ENCODE measurements around the gene SACM1L. TPM values are rescaled to one million over a fixed set of nuclear protein-coding genes. Genes with fewer than 3 reads are reported as not detected.

The SACM1L gene
- total RNA-seq, 4 donors from 2014 or later: 23.8 to 34.6 (median 32.1) TPM

DNA sequence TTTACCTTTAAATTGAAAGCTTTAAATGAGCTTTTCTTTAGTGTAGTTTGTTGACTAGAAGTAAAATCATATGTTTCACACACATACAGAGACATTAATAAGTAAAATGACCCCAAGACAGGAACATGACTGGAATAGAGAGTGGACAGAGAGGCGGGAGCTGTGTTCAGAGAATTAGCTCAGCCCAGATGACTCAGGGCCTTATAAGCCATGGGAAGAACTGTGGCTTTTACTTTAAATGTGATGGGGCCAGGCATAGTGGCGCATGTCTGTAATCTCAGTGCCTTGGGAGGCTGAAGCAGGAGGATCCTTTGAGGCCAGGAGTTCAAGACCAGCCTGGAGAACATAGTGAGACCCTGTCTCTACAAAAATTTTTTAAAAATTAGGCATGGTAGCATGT, 26.7 kb downstream of the SACM1L start:
- intact Hi-C loops (cut with DNase I; ENCODE audit: low total_unique reads): no loop called here
- TF ChIP-seq POLR2A (IDR thresholded peaks at IDR 0.05): no peak
- TF ChIP-seq, protein P1, sequence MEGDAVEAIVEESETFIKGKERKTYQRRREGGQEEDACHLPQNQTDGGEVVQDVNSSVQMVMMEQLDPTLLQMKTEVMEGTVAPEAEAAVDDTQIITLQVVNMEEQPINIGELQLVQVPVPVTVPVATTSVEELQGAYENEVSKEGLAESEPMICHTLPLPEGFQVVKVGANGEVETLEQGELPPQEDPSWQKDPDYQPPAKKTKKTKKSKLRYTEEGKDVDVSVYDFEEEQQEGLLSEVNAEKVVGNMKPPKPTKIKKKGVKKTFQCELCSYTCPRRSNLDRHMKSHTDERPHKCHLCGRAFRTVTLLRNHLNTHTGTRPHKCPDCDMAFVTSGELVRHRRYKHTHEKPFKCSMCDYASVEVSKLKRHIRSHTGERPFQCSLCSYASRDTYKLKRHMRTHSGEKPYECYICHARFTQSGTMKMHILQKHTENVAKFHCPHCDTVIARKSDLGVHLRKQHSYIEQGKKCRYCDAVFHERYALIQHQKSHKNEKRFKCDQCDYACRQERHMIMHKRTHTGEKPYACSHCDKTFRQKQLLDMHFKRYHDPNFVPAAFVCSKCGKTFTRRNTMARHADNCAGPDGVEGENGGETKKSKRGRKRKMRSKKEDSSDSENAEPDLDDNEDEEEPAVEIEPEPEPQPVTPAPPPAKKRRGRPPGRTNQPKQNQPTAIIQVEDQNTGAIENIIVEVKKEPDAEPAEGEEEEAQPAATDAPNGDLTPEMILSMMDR (IDR thresholded peaks at IDR 0.05): no peak
- no peak for DNase-seq (ENCODE audit: low spot score in 2 of 2)

DNA sequence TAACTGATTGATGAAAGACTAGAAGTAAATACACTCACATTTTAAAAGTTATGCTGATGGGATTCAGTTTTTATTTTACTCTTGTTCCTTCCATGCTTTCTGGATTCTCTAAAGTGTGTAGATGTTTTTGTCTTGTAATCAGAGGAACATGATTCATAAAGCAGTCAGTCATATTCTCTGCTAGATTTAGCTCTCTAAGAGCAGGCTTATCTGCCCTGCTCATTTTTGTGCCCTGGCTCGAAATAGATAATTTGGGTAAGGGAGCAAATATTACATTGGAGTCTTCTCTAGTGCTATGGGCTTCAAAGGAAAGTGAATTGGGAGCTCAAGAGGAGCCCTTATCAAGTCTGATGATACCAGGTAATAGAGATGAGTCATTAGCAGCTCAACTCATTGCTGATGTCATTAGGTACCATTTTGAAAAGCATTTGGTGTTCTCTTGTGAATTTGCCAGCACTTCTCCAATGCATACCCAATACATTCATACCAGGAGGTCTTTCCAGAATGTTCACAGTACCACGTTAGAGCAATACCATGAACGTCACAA, 27.7 kb downstream of the SACM1L start:
- no peak for DNase-seq (ENCODE audit: low spot score in 2 of 2)
- WGBS, 2 donors: 95 to 97% methylated on average over 3 of the region's 3 CpGs
- intact Hi-C loops (cut with DNase I; ENCODE audit: low total_unique reads): no loop called here
- TF ChIP-seq, protein P1 (IDR thresholded peaks at IDR 0.05): no peak
- no peak overlapping the region for H3K4me3 ChIP-seq (ENCODE audit: low read depth, poor library complexity, severe bottlenecking)

More for the DNA sequence above, 26.7 kb downstream of the SACM1L start:
- no peak overlapping the region for H3K4me3 ChIP-seq (ENCODE audit: low read depth, poor library complexity, severe bottlenecking)
- WGBS, 2 donors: 97 to 99% methylated on average over 2 of the region's 2 CpGs

DNA sequence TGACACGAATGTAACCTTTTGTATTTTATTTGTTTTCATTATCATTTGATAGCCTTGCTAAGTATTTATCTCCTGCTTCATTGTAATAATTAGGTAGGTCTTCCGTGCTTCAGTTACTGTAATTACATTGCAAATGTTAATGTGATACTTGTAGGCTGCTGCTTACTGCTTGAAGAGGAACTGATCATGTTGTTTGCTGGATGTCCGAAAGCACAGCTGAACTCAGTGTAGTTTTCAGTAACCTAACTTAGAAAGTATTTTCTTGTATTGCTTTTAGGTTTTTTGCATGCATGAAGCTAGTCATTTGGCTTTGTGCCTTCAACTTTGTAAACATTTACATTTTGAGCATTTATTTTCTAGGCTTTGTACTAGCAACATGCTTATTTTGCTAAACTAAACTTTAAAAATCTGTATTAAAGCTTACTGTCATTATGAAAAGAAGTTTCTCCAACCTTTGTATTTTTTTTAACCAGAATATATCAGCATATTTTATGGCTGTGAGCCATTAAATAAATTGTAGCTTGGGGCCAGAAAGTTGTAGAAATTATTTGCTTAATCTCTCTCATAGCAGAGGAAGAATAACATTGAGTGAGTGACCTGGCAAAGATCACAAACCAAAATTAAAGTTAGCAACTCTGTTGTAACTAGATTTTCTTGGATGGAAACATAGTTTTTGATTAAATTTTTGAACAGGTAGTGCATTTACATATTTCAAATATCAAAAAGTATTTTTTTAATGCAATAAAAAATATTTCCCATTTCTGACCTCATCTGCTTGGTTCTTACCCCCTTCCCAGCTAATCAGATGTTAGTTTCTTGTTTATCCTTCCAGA, 30.7 kb downstream of the SACM1L start:
- no peak for DNase-seq (ENCODE audit: low spot score in 2 of 2)
- 83 to 86% methylated on average over 3 of the region's 3 CpGs for WGBS, 2 donors
- TF ChIP-seq POLR2A (IDR thresholded peaks at IDR 0.05): no peak
- TF ChIP-seq, protein P1 (IDR thresholded peaks at IDR 0.05): no peak
- no peak overlapping the region for H3K4me3 ChIP-seq (ENCODE audit: low read depth, poor library complexity, severe bottlenecking)
- intact Hi-C loops (cut with DNase I; ENCODE audit: low total_unique reads): no loop called here

DNA sequence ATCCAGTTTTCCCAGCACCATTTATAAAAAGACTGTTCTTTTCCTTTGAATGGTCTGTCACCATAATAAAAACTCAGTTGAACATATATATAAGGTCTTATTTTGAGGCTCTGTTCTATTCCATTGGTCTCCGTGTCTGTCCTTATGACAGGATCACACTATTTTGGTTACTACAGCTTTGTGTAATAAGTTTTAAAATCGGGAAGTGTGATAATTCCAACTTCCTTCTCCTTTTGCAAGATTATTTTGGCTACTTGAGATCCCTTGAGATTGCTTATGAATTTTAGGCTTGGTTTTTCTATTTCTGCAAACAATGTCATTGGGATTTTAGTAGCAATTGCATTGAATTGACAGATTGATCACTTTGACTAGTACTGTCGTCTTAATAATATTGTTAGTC, 35.7 kb downstream of the SACM1L start:
- no peak for DNase-seq (ENCODE audit: low spot score in 2 of 2)
- intact Hi-C loops (cut with DNase I; ENCODE audit: low total_unique reads): no loop called here
- H3K4me3 ChIP-seq (ENCODE audit: low read depth, poor library complexity, severe bottlenecking): no peak overlapping the region
- 83 to 91% methylated on average over 3 of the region's 3 CpGs for WGBS, 2 donors
- TF ChIP-seq POLR2A (IDR thresholded peaks at IDR 0.05): no peak
- TF ChIP-seq, protein P1 (IDR thresholded peaks at IDR 0.05): no peak

DNA sequence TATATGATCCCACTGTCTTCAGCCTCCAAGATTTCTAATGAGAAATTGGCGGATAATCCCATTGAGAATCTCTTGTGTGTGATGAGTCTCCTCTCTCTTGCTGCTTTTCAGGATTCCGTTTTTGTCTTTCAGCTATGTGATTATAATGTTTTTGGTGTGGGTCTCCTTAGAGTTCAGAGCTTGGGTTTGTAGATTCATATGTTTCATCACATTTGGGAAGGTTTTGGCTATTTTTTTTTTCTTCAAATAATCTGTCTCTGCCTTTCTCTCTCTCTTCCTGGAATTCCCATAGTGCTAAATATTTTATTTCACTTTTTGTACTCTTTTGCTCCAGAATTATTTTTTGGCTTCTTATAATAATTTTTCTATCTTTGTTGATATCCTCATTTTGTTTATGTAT, 40.4 kb downstream of the SACM1L start:
- intact Hi-C loops (cut with DNase I; ENCODE audit: low total_unique reads): no loop called here

More for the DNA sequence above, 40.4 kb downstream of the SACM1L start:
- 96 to 99% methylated on average over 2 of the region's 2 CpGs for WGBS, 2 donors
- H3K4me3 ChIP-seq (ENCODE audit: low read depth, poor library complexity, severe bottlenecking): no peak overlapping the region
- no peak for TF ChIP-seq POLR2A (IDR thresholded peaks at IDR 0.05)
- TF ChIP-seq, protein P1 (IDR thresholded peaks at IDR 0.05): no peak
- no peak for DNase-seq (ENCODE audit: low spot score in 2 of 2)
